Adipose tissue (tissue), 3 donors: ENCODE measurements around the gene SUPT6H. TPM values are rescaled to one million over a fixed set of nuclear protein-coding genes. Genes with fewer than 3 reads are reported as not detected.
"Not testable (repeated sequence)": the region's sequence is repeated elsewhere in the genome, so short reads cannot be mapped to it uniquely, and the experiment has no call there.

Experiments
- H3K27ac ChIP-seq: one replicate; pipeline ENCODE4 v1.5.1; 2013; ENCODE audit warnings: low read depth, low read length
- WGBS, 3 donors: extraction: QIAGEN DNeasy Blood & Tissue Kit; methylation state at CpG; one replicate each; pipeline ENCODE4 v1.1.7; 2013; 5-methylcytosine and 5-hydroxymethylcytosine counted together
- polyA plus RNA-seq, 3 donors: library from polyadenylated mRNA; stranded (reverse); fragments of 200-250 nt; gene quantifications; one replicate each; pipeline ENCODE4 v1.2.3, GENCODE V29; 2013
- donor health status: healthy with polysubstance abuse.
- donor health status: Bipolar disorder and iron deficiency.
- donor health status: healthy.

SUPT6H gene
- polyA plus RNA-seq, 3 donors = 16.3 to 33.9 (median 33.6) TPM

DNA sequence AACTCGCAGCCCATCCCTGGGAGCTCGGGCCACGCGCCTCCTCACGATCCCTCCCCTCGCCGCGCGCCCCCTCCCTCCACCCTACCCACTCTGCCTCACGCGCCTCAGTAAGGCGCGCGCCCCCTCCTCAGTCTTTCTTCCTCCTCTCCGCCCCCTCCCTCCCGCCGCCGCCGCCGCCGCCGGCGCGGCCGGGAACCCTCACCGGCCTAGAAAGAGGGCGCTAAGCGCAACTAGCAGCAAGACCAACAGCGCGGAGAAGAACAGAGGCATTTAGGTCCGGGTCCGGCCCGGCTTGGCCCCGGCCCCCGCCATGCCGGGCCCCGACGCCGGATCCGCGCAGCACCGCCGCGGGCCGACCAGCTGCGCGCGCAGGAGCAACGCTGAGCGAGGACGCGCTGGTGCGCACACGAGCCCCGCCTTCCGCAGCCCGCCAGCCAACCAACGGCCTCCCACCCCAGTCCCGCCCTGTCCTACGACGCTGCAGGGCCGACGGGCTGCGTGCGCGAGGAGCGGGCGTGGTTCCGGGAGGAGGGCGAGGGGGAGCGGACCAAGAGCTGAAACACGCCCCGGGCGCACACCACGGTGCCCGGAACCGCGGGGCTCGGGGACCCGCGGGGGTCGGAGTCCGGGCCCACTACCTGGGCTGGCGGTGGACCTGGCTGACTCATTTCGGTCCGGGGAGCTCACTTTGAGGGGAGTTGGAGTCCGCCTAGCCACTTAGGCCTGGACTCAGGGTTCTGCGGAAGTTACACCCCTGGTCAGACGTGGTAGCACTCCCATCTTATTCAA is 17.0 kb upstream of the SUPT6H start, which contains the start of gene BLTP2:
BLTP2 (minus strand) TSS at position 372 of the 789 bp plus-strand sequence; CDS start at position 270, 102 bp downstream.
- WGBS, 3 donors = 1% methylated on average over 56 to 89 of the region's 89 CpGs
- peak within 1 kb of the TSS; percentile 71 for H3K27ac ChIP-seq

DNA sequence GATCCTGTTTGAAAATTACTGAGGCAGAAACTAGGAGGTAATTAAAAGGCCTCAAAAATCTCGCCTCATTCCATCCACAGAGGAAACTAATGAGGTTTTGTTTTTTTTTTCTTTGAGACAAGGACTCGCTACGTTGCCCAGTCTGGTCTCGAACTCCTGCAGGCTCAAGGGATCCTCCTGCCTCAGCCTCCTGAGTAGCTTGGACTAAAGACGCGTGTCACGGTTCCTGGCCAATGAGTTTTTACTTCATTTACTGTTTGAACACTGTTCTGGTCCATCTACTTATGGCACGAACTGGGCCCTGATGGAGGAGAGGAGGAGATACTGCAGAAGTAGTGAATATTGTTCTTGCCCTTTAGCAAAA is 16.4 kb upstream of the SUPT6H start:
- no peak overlapping the region for H3K27ac ChIP-seq
- WGBS, 3 donors = 17 to 29% (median 22%) methylated on average over 8 of the region's 8 CpGs

DNA sequence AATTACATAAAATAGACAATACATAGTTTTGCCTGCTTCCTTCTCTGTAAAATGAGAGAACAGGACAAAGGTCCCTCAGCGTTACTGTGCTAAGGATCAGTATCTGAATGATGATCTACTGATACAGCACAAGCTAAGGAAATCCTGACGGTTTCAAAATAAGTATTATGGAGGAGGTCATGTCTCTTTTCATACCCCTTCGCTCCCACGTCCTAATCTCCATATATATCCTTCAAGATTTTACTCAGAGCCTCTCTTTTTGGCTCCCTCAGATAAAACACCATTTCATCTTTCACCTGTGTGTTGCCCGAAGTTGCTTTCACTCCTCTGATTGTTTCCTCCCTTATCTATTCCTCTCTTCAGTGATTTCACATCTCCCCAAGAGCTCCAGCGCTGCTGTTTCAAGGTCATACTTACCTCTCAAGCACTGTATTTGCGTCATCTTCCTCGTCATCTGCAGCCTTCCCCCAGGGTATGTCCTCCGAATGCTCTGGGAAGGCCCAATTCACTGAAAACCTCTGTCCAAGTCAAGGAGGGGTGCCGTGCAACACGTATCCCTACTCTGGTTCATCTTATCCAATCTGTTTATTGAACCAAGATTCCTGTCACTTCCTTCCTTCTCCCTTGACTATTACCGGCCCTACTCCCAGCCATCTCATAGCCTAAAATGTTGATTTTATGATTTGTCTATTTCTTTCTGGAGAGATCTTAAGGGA is 15.8 kb upstream of the SUPT6H start:
- no peak overlapping the region for H3K27ac ChIP-seq
- WGBS, 3 donors = 34 to 51% (median 45%) methylated on average over 12 of the region's 12 CpGs

DNA sequence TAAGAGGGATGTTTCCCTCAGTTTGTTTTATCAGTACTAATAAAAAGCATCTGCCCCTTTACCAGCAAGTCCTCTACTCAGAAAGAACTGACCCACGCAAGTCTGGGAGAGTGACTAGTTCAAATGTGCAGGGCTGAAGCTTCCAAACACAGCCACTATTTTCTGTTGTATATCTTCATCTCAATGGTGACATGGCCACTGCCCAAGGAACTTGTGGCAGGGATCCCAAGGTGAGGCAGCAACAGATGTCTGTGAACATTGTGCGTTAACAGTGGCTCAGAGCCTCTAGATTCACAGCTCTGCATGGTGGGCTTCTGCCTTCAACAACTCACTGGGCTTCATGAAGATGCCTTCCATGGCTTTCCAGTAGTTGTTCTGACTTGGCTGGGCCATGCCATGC is 13.3 kb upstream of the SUPT6H start:
- H3K27ac ChIP-seq = no peak overlapping the region
- 67 to 89% (median 88%) methylated on average over 2 of the region's 2 CpGs for WGBS, 3 donors

DNA sequence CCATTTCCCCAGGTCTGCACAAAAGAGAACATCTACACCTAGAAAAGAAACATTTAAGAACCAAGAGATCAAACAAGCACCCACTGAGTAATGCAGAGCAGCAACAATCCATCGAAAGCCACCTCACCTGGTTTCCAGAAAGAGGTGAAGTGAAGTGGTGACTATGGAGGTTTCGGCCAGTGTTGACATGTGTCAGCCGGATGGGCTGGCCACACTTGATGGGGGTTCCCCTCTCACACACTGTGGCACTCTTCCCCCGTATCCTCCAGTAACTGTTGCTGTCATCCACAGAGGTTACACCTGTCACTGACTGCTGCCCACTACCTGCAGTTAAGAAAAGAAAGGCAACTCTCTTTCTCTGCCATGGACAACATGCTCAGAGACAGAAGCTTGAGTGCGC is 6.8 kb upstream of the SUPT6H start:
- no peak overlapping the region for H3K27ac ChIP-seq
- WGBS, 3 donors = 89 to 96% (median 90%) methylated on average over 5 of the region's 5 CpGs

DNA sequence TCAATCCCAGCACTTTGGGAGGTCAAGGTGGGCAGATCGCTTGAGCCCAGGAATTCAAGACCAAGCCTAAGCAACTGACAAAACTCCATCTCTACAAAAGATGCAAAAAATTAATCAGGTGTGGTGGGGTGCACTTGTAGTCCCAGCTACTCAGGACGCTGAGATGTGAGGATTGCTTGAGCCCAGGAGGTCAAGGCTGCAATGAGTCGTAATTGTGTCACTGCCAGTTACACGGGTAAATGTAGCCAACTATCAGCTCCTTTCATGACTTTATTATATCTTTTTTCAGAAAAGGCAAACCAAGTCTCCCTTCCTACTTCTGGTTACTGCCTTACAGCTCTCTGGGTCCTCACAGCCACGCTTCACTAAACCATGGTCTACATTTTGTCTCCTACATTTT is 4.2 kb upstream of the SUPT6H start:
- H3K27ac ChIP-seq = no peak overlapping the region
- 85 to 92% (median 89%) methylated on average over 5 of the region's 5 CpGs for WGBS, 3 donors

DNA sequence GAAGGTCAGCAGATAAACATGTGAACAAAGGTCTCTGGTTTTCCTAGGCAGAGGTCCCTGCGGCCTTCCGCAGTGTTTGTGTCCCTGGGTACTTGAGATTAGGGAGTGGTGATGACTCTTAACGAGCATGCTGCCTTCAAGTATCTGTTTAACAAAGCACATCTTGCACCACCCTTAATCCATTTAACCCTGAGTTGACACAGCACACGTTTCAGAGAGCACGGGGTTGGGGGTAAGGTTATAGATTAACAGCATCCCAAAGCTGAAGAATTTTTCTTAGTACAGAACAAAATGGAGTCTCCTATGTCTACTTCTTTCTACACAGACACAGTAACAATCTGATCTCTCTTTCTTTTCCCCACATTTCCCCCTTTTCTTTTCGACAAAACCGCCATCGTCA is 3.7 kb upstream of the SUPT6H start:
- not testable (repeated sequence) for H3K27ac ChIP-seq
- 93 to 97% (median 96%) methylated on average over 4 to 5 of the region's 8 CpGs for WGBS, 3 donors

DNA sequence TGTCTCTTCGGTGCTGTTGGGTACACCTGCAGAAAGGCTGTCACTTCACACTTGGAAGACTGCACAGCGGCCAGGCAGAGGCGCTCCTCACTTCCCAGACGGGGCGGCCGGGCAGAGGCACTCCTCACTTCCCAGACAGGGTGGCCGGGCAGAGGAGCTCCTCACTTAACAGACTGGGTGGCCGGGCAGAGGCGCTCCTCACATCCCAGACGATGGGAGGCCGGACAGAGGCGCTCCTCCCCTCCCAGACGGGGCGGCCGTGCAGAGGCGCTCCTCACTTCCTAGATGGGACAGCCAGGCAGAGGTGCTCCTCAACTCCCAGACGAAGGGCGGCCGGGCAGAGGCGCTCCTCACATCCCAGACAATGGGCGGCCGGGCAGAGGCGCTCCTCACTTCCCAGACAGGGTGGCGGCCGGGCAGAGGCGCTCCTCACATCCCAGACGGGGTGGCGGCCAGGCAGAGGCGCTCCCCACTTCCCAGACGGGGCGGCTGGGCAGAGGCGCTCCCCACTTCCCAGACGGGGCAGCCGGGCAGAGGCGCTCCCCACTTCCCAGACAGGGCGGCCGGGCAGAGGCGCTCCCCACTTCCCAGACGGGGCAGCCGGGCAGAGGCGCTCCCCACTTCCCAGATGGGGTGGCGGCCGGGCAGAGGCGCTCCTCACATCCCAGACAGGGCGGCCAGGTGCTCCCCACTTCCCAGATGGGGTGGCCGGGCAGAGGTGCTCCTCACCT is 3.1 kb upstream of the SUPT6H start:
- WGBS, 3 donors = 97% methylated on average over 32 to 46 of the region's 46 CpGs
- H3K27ac ChIP-seq = not testable (repeated sequence)

DNA sequence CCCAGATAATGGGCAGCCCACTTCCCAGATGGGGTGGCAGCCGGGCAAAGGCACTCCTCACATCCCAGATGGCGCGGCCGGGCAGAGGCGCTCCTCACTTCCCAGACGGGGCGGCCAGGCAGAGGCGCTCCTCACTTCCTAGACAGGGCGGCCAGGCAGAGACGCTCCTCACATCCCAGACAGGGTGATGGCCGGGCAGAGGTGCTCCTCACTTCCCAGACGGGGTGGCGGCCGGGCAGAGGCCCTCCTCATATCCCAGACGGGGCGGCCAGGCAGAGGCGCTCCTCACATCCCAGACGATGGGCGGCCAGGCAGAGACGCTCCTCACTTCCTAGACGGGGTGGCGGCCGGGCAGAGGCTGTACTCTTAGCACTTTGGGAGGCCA is 2.5 kb upstream of the SUPT6H start:
- 97 to 99% (median 98%) methylated on average over 23 of the region's 23 CpGs for WGBS, 3 donors
- not testable (repeated sequence) for H3K27ac ChIP-seq

DNA sequence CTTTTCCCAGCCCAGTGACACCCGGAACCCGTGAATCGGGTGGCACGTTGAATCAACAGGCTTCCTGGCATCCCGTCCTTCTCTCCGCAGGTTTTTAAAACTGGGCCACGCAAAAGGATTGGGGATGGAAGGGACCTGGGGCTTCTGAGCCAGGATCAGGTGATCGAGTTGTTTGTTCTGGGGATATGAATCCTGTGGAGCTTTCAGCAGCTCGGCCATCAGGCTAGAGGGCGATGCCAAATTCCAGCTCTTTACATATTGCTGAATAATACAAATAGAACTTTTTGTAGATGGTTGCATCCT is 473 bp downstream of the SUPT6H start:
- WGBS, 3 donors = 0 to 1% (median 1%) methylated on average over 10 of the region's 10 CpGs
- H3K27ac ChIP-seq = peak overlapping the region; percentile 65

DNA sequence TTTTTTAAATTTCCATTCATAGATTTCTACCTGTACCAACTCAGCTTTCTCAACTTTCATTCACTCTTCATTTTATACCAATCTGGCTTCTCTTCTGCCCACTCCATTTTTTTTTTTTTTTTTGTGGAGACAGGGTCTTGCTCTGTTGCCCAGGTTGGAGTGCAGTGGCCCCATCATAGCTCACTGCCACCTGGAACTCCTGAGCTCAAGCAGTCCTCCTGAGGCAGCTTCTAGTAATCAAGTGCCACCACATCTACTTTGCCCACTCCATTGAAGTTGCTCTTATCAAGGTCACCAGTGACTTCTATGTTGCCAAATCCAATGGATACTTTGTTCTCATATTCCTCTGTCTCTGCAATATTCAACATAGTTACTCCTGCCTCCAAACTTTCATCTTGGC is 1.7 kb downstream of the SUPT6H start:
- H3K27ac ChIP-seq = no peak overlapping the region

DNA sequence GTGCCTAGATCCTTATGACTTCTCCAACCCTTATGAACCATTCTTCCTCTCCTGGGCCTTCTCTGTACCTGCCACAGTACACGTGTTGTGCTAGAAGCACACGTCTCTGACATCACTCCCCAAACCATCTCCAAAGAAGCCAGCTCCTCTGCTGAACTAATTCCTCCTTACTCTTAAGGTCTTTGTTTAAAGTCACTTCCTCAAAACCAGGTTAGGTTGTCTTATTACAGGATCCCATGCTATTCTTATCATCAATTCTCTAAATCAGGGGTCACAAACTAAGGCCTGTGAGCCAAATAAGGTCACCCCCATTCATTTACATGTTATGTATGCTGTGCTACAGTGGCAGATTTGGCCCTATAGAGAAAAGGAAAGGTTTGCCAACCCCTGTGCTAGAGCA is 4.0 kb downstream of the SUPT6H start:
- no peak overlapping the region for H3K27ac ChIP-seq
- WGBS, 3 donors = 71 to 85% (median 71%) methylated on average over 2 of the region's 2 CpGs

DNA sequence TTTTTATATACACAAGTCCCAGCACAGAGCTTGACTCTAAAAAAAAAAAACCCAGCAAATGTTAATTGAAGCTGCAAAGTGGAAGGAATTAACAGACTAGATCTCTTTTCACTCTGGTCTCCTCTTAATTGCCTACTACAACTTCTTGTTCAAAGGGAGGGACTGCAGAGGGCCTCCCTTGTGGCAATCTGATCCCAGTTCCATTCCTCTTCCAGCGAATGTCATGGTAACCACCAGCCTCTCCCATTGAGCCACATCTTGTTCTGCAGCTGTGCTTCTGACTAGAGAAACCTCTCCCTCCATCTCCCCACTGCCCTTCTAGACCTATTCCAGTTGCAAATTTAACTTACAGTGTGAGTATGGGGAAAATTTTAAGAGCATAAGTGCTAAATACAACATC is 5.9 kb downstream of the SUPT6H start:
- 78 to 95% (median 83%) methylated on average over 1 of the region's 1 CpG for WGBS, 3 donors

DNA sequence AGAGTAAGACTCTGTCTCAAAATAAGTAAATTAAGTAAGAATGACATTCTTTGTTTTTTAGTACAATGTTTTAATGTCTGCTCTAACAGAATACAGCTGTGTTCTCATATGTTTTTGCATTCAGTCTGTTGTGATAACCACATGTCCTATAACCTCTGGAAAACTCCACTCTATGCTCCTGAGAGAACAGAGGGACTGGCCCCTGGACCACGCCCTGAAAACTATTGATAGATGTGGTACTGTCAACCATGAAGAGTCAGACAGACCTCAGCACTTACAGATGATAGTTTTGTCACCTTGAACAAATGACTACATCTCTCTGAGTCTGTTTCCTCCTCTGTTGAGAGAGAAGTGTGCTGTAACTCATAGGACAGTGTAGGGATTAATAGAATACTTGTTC is 7.9 kb downstream of the SUPT6H start:
- 92 to 100% (median 93%) methylated on average over 1 of the region's 1 CpG for WGBS, 3 donors
- no peak overlapping the region for H3K27ac ChIP-seq

More for the DNA sequence above, 5.9 kb downstream of the SUPT6H start:
- no peak overlapping the region for H3K27ac ChIP-seq

DNA sequence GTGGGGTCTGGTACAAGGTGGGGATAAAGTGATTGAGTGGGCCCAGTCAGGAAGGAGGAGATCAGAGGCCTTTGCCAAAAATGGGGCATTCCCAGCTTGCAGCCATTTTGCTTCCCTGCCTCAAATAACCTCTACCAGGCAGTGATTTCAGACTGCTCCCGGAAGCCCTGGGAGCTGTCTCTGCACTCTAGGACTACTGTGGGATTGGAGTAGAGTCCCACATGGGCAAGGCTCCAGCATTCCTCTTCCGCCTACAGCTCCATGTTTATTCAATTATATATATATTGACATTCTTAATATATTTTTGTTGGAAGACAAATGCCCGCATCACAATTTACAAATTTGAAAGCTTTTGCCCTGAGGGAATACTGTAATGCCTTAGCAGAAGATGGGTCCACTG is 13.5 kb downstream of the SUPT6H start:
- WGBS, 3 donors = 83 to 90% (median 90%) methylated on average over 3 of the region's 3 CpGs
- no peak overlapping the region for H3K27ac ChIP-seq

DNA sequence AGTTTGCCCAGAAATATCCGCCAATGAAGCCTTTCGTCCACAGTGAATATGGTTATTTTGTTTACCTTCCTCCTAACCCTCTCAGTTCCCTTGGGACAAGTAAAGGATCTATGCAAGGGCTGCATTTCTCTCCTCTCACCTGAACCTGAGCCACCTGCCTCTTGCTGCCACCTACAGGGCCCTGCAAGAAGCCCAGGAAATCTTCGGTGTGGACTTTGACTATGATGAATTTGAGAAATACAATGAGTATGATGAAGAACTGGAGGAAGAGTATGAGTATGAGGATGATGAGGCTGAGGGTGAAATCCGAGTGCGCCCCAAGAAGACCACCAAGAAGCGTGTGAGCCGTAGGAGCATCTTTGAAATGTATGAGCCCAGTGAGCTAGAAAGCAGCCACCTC is 14.0 kb downstream of the SUPT6H start:
- WGBS, 3 donors = 82 to 86% (median 86%) methylated on average over 7 of the region's 7 CpGs
- H3K27ac ChIP-seq = no peak overlapping the region

DNA sequence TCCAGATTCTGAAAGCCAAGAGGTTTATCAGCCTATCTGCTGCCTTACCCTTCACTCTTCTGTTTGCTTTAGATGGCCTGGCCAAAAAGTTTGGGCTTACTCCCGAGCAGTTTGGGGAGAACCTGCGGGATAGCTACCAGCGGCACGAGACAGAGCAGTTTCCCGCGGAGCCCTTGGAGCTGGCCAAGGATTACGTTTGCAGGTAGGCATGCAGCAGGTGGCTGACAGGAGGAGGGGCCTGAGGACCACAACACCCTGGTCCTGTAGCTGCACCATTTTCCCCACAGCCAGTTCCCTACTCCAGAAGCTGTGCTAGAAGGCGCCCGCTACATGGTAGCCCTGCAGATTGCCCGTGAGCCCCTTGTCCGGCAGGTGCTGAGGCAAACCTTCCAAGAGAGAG is 20.6 kb downstream of the SUPT6H start:
- 86 to 97% (median 92%) methylated on average over 11 of the region's 11 CpGs for WGBS, 3 donors
- H3K27ac ChIP-seq = no peak overlapping the region

DNA sequence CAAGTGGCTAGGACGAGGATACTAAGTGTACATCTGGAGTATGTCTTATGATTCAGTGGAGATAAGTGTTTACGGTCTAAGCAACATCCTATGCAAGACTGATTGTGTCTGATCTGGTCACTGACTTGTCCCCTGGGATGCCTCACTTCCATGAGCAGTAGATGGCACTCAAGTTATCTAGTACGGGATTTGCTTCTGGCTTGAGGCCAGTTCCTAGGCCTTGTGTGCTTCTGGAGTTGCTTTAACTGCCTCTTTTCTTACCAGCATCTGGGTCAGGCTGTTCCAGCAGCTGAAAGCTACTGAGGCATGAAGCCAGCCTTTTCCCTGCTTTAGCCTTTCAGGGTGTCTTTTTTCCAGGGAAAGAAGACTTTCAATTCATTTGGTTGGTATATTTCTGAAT is 23.0 kb downstream of the SUPT6H start:
- 49 to 62% (median 60%) methylated on average over 3 of the region's 3 CpGs for WGBS, 3 donors
- no peak overlapping the region for H3K27ac ChIP-seq

DNA sequence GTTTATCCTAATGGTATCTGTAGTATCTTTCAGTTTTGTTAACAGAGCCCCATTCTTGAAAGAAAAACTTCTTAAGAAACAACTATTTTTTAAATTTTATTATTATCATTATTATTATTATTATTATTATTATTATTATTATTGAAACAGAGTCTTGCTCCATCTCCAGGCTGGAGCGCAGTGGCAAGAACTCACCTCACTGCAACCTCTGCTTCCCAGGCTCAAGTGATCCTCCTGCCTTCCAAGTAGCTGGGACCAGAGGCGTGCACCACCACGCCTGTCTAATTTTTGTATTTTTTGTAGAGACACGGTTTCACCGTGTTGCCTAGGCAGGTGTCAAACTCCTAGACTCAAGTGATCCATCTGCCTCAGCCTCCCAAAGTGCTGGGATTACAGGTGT is 23.4 kb downstream of the SUPT6H start:
- WGBS, 3 donors = 89 to 95% (median 90%) methylated on average over 5 of the region's 5 CpGs
- H3K27ac ChIP-seq = no peak overlapping the region
